Activated T-helper 1 cell treated with Interleukin-2 at 50 U/mL for 16 hours (primary cell): Measurements from ENCODE around the gene INTS7.
"Not testable (repeated sequence)": the region's sequence is repeated elsewhere in the genome, so short reads cannot be mapped to it uniquely, and the experiment has no call there.

Experiments used
- DNase-seq: peaks from one replicate; pipeline ENCODE4 v3.0.0-alpha.2; 2020; ENCODE audit warnings: low read depth

INTS7 gene

GRCh38 chr1:211935448-211935970 lies 99.8 kb downstream of the INTS7 start:
- no peak for DNase-seq

GRCh38 chr1:211933946-211934714 lies 101.2 kb downstream of the INTS7 start:
- DNase-seq, result no peak

- no peak for DNase-seq
Observed at GRCh38 chr1:211932933-211933254, 102.5 kb downstream of the INTS7 start.

- no peak for DNase-seq
Observed at GRCh38 chr1:211932231-211932932, 103.0 kb downstream of the INTS7 start.

GRCh38 chr1:211929683-211930082 lies 105.7 kb downstream of the INTS7 start:
- no peak for DNase-seq

GRCh38 chr1:211928993-211929637 lies 106.2 kb downstream of the INTS7 start:
- no peak for DNase-seq

GRCh38 chr1:211928290-211928801 lies 107.0 kb downstream of the INTS7 start:
- DNase-seq, result no peak

GRCh38 chr1:211925016-211925415 lies 110.3 kb downstream of the INTS7 start:
- no peak for DNase-seq

GRCh38 chr1:211924256-211924655 lies 111.1 kb downstream of the INTS7 start:
- DNase-seq, result no peak

GRCh38 chr1:211923095-211923494 lies 112.3 kb downstream of the INTS7 start:
- no peak for DNase-seq

GRCh38 chr1:211921579-211922095 lies 113.7 kb downstream of the INTS7 start:
- DNase-seq, result no peak

- DNase-seq, result no peak
Observed at GRCh38 chr1:211920602-211921226, 114.6 kb downstream of the INTS7 start.

- no peak for DNase-seq
Observed at GRCh38 chr1:211920141-211920572, 115.2 kb downstream of the INTS7 start.

- no peak for DNase-seq
Observed at GRCh38 chr1:211918843-211919414, 116.4 kb downstream of the INTS7 start.

GRCh38 chr1:211916458-211916857 lies 118.9 kb downstream of the INTS7 start:
- DNase-seq, result not testable (repeated sequence)

- DNase-seq, result no peak
Observed at GRCh38 chr1:211915924-211916323, 119.4 kb downstream of the INTS7 start.

GRCh38 chr1:211912844-211913432 lies 122.4 kb downstream of the INTS7 start:
- no peak for DNase-seq

GRCh38 chr1:211912038-211912437 lies 123.3 kb downstream of the INTS7 start:
- no peak for DNase-seq

- no peak for DNase-seq
Observed at GRCh38 chr1:211910913-211911485, 124.4 kb downstream of the INTS7 start.

- no peak for DNase-seq
Observed at GRCh38 chr1:211910113-211910884, 125.1 kb downstream of the INTS7 start.
